AG08395 (cell line): ENCODE measurements around the gene EYA4.
"Not testable (repeated sequence)": the region's sequence is repeated elsewhere in the genome, so short reads cannot be mapped to it uniquely, and the experiment has no call there.

Source experiments
- DNase-seq: peaks from one replicate; pipeline ENCODE4 v3.0.0; 2012; ENCODE audit warnings: mixed read lengths, low spot score

Gene EYA4

DNA sequence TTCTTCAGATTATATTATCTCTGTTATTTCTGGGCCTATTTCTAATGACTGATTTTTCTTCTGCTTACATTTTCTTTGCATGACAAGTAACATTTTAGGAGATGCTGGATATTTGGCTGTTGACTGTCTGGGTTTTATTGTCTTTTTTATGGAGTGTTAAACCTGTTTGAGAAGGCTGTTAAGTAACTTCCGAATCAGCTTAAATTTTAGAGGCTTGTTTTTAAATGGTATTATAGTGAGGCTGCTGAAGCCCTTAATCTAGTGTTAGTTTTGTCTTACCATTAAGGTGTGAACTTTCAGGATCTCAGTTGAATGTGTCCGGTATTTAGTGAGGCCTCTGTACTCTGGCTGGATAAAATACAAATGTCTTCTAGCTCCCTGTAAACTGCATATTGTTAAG lies 109.8 kb downstream of the EYA4 start:
- DNase-seq: no peak

GRCh38 chr6:133352046-133352445 lies 110.9 kb downstream of the EYA4 start:
- DNase-seq: no peak

DNA sequence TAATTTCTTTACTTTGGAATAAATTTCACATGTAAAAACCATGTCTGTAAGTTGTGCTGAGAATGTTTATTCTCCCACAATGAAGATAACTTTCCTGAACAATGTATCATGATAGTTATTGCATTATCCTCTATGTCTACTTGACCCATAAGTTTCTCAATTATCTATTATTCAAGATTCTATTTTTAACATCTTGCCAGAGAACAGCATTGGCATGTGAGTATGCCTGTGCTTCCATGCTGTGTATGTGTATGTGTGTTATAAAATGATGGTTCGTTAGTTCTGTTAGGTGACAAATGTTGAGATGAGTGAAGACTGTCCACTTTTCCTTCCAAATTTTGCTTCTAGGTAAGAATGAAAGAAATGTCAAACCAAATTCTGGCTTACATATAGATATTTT lies 111.9 kb downstream of the EYA4 start:
- DNase-seq: no peak

- no peak for DNase-seq
Observed at GRCh38 chr6:133355922-133356321, 114.8 kb downstream of the EYA4 start.

GRCh38 chr6:133358574-133359150 lies 117.5 kb downstream of the EYA4 start:
- DNase-seq: no peak

GRCh38 chr6:133359256-133359655 lies 118.1 kb downstream of the EYA4 start:
- DNase-seq: no peak

- no peak for DNase-seq
Observed at GRCh38 chr6:133359760-133360159, 118.6 kb downstream of the EYA4 start.

DNA sequence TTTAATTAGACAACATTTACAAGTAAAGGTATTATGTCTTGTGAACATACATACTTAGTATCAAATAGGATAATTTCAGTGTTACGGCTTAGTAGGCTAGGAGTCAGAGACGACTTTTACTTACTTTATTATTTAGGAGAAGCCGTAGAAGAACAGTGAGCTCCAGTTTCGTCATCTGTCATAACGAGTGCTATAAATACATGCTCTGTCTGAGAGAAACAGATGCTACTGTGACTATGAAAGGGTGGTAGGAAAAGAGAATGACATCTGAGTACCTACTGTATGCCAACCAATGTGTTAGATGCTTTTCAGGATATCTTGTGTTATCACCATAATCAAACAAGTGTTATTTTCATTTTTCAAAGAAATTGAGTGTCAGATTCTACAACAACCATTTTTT lies 119.0 kb downstream of the EYA4 start:
- no peak for DNase-seq

- DNase-seq: no peak
Observed at GRCh38 chr6:133362813-133363212, 121.7 kb downstream of the EYA4 start.

DNA sequence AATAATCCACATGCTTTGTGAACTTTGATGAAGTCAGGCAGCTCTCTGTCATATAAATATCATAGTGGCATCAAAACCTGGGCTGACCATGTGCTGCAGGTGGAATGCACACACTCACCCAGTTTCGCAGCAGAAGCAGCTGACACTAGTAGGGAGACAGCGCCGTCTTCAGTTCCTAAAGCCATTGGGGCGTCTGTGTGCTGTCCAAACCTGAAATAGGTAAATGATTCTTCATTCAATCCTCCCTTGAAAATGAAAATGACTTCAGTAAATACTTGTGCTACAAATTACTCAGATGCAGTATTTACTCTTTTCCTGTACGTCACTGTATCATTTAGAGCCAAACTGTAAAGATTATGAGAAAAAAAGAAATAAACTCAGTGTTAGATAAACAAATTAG lies 127.5 kb downstream of the EYA4 start:
- DNase-seq: no peak

DNA sequence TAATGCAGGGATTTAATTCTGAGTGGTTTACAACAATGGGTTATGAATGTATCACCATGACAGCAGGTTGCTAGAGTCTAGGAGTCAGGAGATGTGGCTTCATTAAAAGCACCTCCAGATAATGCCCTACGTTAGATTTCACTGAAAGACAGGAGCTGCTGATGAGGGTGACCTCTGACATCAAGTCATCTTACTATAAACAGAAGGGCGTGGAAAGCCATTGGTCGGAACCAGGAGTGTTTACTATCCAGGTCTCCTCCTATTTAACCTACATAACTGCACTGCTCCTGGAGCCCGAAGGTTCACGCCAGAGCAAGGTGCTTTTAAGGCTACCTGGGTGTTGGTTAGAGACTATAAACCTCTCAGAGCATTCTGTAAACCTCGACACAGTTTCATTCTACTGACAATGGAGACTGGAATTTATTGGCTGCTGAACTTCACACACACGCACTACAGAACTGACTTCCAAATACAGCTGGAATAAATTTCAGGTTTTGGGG lies 128.7 kb downstream of the EYA4 start:
- no peak for DNase-seq

DNA sequence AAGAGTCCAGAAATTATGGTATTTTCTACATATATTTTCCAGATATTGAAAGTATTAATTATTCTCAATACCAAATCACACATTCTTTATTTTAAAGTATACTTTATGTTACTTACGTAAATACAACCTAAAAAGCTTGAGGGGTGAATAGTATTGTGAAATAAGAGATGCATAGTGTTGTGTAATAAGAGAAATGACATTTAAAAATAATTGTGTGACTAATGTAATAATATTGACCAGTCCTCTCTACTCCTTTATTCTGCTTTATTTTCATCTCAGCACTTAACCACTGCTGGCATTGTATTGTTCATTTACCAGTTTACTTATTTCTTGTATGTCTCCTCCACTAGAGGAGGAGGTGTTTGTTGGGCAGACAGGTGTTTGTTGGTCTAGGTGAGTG lies 135.6 kb downstream of the EYA4 start:
- no peak for DNase-seq

DNA sequence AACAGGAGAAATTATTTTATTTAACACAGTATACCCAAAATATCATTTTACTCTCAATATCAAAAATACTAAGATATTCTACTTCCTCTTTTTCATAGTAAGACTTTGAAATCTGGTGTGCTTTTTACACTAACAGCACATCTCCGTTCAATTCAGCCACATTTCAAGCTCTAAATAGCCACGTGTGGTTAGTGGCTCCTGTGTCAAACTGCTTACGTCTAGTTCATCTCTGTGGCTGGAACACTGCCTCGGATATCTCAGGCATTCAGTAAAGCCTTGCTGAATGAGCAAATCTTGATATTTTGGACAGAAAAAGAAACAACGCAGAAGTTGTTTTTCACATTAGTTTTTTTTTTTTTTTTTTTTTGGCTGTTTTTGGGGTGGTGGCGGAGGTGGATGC lies 136.1 kb downstream of the EYA4 start:
- no peak for DNase-seq

DNA sequence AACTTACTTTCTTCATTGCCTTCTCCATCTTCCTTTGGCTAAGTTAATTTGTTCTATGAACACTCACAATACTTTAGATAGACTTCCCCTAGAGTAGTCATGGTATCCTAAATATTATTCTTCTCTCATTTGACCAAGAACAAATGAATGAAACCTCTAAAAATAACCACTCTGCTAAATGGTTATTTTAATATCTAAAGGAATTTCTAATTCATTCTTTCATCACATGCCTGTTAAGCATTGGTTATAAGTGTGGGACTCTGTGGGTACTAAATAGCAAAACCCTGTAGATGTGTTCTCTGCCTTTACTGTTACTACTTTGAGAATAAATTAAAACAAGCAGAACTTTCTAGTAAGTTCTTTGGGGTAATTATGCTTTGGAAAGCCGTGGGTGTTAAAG lies 138.9 kb downstream of the EYA4 start:
- DNase-seq: no peak

- DNase-seq: no peak
Observed at GRCh38 chr6:133380723-133381122, 139.6 kb downstream of the EYA4 start.

- DNase-seq: no peak
Observed at GRCh38 chr6:133388731-133389130, 147.6 kb downstream of the EYA4 start.

DNA sequence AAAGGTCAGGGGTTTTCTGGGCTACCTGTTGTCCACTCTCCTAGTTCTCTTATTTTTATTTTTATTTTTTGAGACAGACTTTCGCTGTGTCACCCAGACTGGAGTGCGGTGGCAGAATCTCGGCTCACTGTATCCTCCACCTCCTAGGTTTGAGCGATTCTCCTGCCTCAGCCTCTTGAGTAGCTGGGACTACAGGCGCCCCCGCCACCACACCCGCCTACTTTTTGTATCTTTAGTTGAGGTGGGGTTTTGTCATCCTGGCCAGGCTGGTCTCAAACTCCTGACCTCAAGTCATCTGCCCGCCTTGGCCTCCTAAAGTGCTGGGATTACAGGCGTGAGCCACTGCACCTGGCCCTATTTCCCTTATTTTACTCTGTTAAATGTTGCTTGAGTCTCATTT lies 149.0 kb downstream of the EYA4 start:
- DNase-seq: no peak

DNA sequence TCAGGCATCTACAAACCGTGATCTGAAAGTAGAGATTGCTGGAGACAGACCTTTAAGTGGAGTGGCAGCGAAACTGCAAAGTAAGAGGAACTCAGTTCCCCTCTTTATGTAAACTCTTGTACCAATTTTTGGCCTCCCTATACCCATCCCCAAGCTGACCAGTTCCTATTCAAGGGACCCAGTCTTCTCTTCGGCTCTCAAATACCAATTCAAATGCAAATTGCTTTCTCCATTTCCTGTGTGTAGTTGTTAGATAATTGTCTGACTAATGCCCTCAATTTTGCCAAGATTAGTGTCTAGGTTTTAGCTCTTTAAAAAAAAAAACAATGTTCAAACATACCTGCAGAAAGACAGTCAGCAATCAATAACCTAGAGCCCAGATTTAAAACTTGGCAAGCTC lies 150.9 kb downstream of the EYA4 start:
- no peak for DNase-seq

- no peak for DNase-seq
Observed at GRCh38 chr6:133392641-133393040, 151.5 kb downstream of the EYA4 start.

DNA sequence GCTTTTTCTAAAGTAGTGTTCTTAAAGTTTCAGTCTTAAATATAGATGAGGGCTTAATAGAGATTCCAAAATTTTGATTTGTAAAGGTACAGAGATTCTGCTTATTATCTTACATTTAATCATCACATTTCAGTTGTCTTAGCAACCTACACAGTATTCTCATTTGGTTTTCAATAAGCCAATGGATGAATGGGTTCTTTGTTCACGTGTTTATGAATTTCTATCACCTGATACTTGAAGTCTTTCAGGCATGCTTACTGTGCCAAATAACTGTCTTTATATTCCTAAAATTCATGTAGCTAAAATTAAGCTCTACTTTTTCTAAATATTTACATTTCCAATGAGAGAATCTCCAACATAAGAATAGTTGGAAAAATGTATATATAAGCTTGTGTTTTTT lies 152.7 kb downstream of the EYA4 start:
- no peak for DNase-seq

GRCh38 chr6:133394630-133395029 lies 153.5 kb downstream of the EYA4 start:
- no peak for DNase-seq

- DNase-seq: no peak
Observed at GRCh38 chr6:133396233-133396983, 155.3 kb downstream of the EYA4 start.

GRCh38 chr6:133396984-133397348 lies 155.8 kb downstream of the EYA4 start:
- DNase-seq: no peak

- not testable (repeated sequence) for DNase-seq
Observed at GRCh38 chr6:133397601-133398000, 156.4 kb downstream of the EYA4 start.
